SK-N-SH (cell line): ENCODE data around the gene FAM131A. TPM values are rescaled to one million over a fixed set of nuclear protein-coding genes. Genes with fewer than 3 reads are reported as not detected.

ENCODE experiments used
- CTCF ChIA-PET: fragments of 300-600, 350-600 bp; formaldehyde crosslinking; extraction: SDS; loops from one replicate; lab custom pipeline; 2021; lab: Yijun Ruan, JAX
- POLR2A ChIA-PET: fragments of 350-600 bp; sonication (Branson Sonifier 250); formaldehyde crosslinking; extraction: SDS; loops from one replicate; lab custom pipeline; 2020; ENCODE audit warnings: antibody characterized with exemption, inconsistent platforms; lab: Yijun Ruan, JAX
- DNase-seq: peaks from one replicate; pipeline ENCODE4 v3.0.0; 2012
- H2AFZ ChIP-seq: fragments of 200-600 bp; sonication (generic); 2 replicates; pipeline ENCODE4 v1.8.1; 2016; ENCODE audit warnings: antibody characterized with exemption, mild to moderate bottlenecking, low read depth
- H3F3A ChIP-seq: fragments of 200-600 bp; sonication (generic); replicated peaks from 2 replicates; pipeline ENCODE3; 2016; ENCODE audit warnings: antibody characterized with exemption, mild to moderate bottlenecking; ENCODE audit not compliant: insufficient read depth
- H3K27ac ChIP-seq, 2 experiments: fragments of 200-500 bp in 1 of 2; fragments of 200-600 bp in 1 of 2; sonication (Bioruptor generic) in 1 of 2; sonication (generic), shearing (Covaris generic) in 1 of 2; 2 replicates each; pipeline versions ENCODE4 v1.5.1 to v1.6.1; 2014 to 2016; ENCODE audit warnings: low read depth in 2 of 2, inconsistent platforms in 1 of 2, low read length in 1 of 2, mild to moderate bottlenecking in 1 of 2, mixed read lengths in 1 of 2
- H3K27me3 ChIP-seq: fragments of 200-600 bp; sonication (generic), shearing (Covaris generic); 2 replicates; pipeline ENCODE4 v1.6.1; 2016; ENCODE audit warnings: mixed run types; ENCODE audit not compliant: insufficient read depth
- H3K36me3 ChIP-seq, 2 experiments: fragments of 200-500 bp in 1 of 2; fragments of 200-600 bp in 1 of 2; sonication (Bioruptor generic) in 1 of 2; sonication (generic) in 1 of 2; replicated peaks in 1 of 2; 2 replicates each; pipeline versions ENCODE3 to v1.5.1; 2014 to 2016; ENCODE audit warnings: low read length in 1 of 2, mild to moderate bottlenecking in 1 of 2; ENCODE audit not compliant: insufficient read depth in 2 of 2, control insufficient read depth in 1 of 2
- H3K4me1 ChIP-seq, 2 experiments: fragments of 200-500 bp in 1 of 2; fragments of 200-600 bp in 1 of 2; sonication (Bioruptor generic) in 1 of 2; sonication (generic), shearing (Covaris generic) in 1 of 2; 2 replicates each; pipeline versions ENCODE4 v1.5.1 to v1.6.1; 2014 to 2016; ENCODE audit warnings: low read depth in 1 of 2, low read length in 1 of 2, mixed run types in 1 of 2; ENCODE audit not compliant: insufficient read depth in 2 of 2, control insufficient read depth in 1 of 2
- H3K4me2 ChIP-seq: fragments of 200-600 bp; sonication (generic), shearing (Covaris generic); 2 replicates; pipeline ENCODE4 v1.6.1; 2017; ENCODE audit warnings: mixed run types
- H3K4me3 ChIP-seq, 2 experiments: fragments of 200-500 bp in 1 of 2; fragments of 200-600 bp in 1 of 2; sonication (Bioruptor generic) in 1 of 2; sonication (generic), shearing (Covaris generic) in 1 of 2; 2 replicates each; pipeline versions ENCODE4 v1.5.1 to v1.8.1; 2014 to 2016; ENCODE audit warnings: low read depth in 2 of 2, inconsistent platforms in 1 of 2, low read length in 1 of 2, mild to moderate bottlenecking in 1 of 2, mixed read lengths in 1 of 2, moderate library complexity in 1 of 2
- H3K79me2 ChIP-seq: fragments of 200-600 bp; sonication (generic); 2 replicates; pipeline ENCODE4 v1.8.1; 2017; ENCODE audit warnings: mild to moderate bottlenecking; ENCODE audit not compliant: insufficient read depth
- H3K9ac ChIP-seq: fragments of 200-600 bp; sonication (generic); 2 replicates; pipeline ENCODE4 v1.6.1; 2017; ENCODE audit warnings: mixed run types
- H3K9me2 ChIP-seq: fragments of 200-600 bp; sonication (generic); 2 replicates; pipeline ENCODE4 v1.6.1; 2017; ENCODE audit warnings: mixed run types
- H3K9me3 ChIP-seq: fragments of 200-600 bp; sonication (generic); 2 replicates; pipeline ENCODE4 v1.6.1; 2017; ENCODE audit warnings: mixed run types, mild to moderate bottlenecking, moderate library complexity
- H4K20me1 ChIP-seq: fragments of 200-600 bp; sonication (generic); 2 replicates; pipeline ENCODE4 v1.6.1; 2017; ENCODE audit warnings: mild to moderate bottlenecking, mixed run types; ENCODE audit not compliant: insufficient read depth
- CHD2 ChIP-seq: fragments of 150-350 bp; IDR thresholded peaks from 2 replicates; pipeline ENCODE4 v1.6.1; 2018; ENCODE audit warnings: low read length; ENCODE audit not compliant: partially characterized antibody
- CTCF ChIP-seq: fragments of 200-600 bp; sonication (generic); IDR thresholded peaks from 2 replicates; pipeline ENCODE4 v1.6.1; 2017; ENCODE audit warnings: antibody characterized with exemption, mild to moderate bottlenecking, moderate library complexity
- ELF1 ChIP-seq: IDR thresholded peaks from 2 replicates; pipeline ENCODE4 v1.4.0; 2012
- FOXM1 ChIP-seq: IDR thresholded peaks from 2 replicates; pipeline ENCODE4 v1.4.0; 2012; ENCODE audit warnings: low read depth, mild to moderate bottlenecking
- GATA2 ChIP-seq: sonication (generic); formaldehyde crosslinking; IDR thresholded peaks from 2 replicates; pipeline ENCODE4 v1.5.0; 2020; ENCODE audit warnings: mild to moderate bottlenecking, missing genetic modification reagents
- JUND ChIP-seq: IDR thresholded peaks from 2 replicates; pipeline ENCODE4 v1.4.0; 2012
- MAX ChIP-seq: IDR thresholded peaks from 2 replicates; pipeline ENCODE4 v1.4.0; 2012; ENCODE audit warnings: low read depth
- MEF2A ChIP-seq: IDR thresholded peaks from 2 replicates; pipeline ENCODE4 v1.4.0; 2012; ENCODE audit warnings: low read depth, borderline replicate concordance
- MXI1 ChIP-seq: IDR thresholded peaks from 2 replicates; pipeline ENCODE4 v1.6.1; 2012; ENCODE audit warnings: mild to moderate bottlenecking, low read depth, low read length, improper control_type of control experiment
- NRF1 ChIP-seq: IDR thresholded peaks from 2 replicates; pipeline ENCODE4 v1.6.1; 2012; ENCODE audit warnings: low read depth, mild to moderate bottlenecking, low read length
- POLR2AphosphoS5 ChIP-seq: IDR thresholded peaks from 2 replicates; pipeline ENCODE4 v1.6.1; 2012; ENCODE audit warnings: low read depth, low read length
- RAD21 ChIP-seq: IDR thresholded peaks from 2 replicates; pipeline ENCODE4 v1.6.1; 2012; ENCODE audit warnings: mild to moderate bottlenecking, low read length
- RCOR1 ChIP-seq: fragments of 150-350 bp; IDR thresholded peaks from 2 replicates; pipeline ENCODE4 v1.6.1; 2017; ENCODE audit warnings: antibody characterized with exemption, low read length
- RXRA ChIP-seq: IDR thresholded peaks from 2 replicates; pipeline ENCODE4 v1.4.0; 2012; ENCODE audit warnings: low read depth, mild to moderate bottlenecking, borderline replicate concordance
- SIN3A ChIP-seq: IDR thresholded peaks from 2 replicates; pipeline ENCODE4 v1.6.1; 2012; ENCODE audit warnings: low read depth, mild to moderate bottlenecking, low read length, moderate library complexity, borderline replicate concordance
- TAF1 ChIP-seq: IDR thresholded peaks from 2 replicates; pipeline ENCODE4 v1.6.1; 2012; ENCODE audit warnings: low read depth, mild to moderate bottlenecking, low read length, moderate library complexity, borderline replicate concordance
- TCF12 ChIP-seq: IDR thresholded peaks from 2 replicates; pipeline ENCODE4 v1.4.0; 2012
- TEAD4 ChIP-seq: IDR thresholded peaks from 2 replicates; pipeline ENCODE4 v1.4.0; 2012; ENCODE audit warnings: mild to moderate bottlenecking, borderline replicate concordance; ENCODE audit not compliant: insufficient read depth
- YY1 ChIP-seq: IDR thresholded peaks from 2 replicates; pipeline ENCODE4 v1.4.0; 2012; ENCODE audit warnings: low read depth, mild to moderate bottlenecking
- ZBTB33 ChIP-seq: IDR thresholded peaks from 2 replicates; pipeline ENCODE4 v1.4.0; 2012; ENCODE audit warnings: low read depth, borderline replicate concordance
- WGBS: methylation state at CpG from one replicate; pipeline ENCODE4 v1.1.6; 2017; ENCODE audit warnings: low lambda C conversion rate; 5-methylcytosine and 5-hydroxymethylcytosine counted together
- polyA plus RNA-seq, 3 experiments: library from polyadenylated mRNA; depleted of rRNA; stranded (reverse); fragments of >200 nt; gene quantifications; 2 replicates each; pipeline ENCODE4 v1.2.3, GENCODE V29; 2012
- TF ChIP-seq, protein P1 (sequence below): IDR thresholded peaks from 2 replicates; pipeline ENCODE4; 2012

The FAM131A gene
- polyA plus RNA-seq, 1 of the 3 experiments (the other 2 are of a cell fraction): 31.6 TPM

GRCh38 chr3:184314363-184314699, 23.1 kb upstream of the FAM131A start, which contains the start of gene EIF4G1 (continued):
- TF ChIP-seq ZBTB33 (no peak), TAF1 (peak; percentile 91), CTCF (no peak)
- TF ChIP-seq, all 33 proteins: peak for 10

DNA sequence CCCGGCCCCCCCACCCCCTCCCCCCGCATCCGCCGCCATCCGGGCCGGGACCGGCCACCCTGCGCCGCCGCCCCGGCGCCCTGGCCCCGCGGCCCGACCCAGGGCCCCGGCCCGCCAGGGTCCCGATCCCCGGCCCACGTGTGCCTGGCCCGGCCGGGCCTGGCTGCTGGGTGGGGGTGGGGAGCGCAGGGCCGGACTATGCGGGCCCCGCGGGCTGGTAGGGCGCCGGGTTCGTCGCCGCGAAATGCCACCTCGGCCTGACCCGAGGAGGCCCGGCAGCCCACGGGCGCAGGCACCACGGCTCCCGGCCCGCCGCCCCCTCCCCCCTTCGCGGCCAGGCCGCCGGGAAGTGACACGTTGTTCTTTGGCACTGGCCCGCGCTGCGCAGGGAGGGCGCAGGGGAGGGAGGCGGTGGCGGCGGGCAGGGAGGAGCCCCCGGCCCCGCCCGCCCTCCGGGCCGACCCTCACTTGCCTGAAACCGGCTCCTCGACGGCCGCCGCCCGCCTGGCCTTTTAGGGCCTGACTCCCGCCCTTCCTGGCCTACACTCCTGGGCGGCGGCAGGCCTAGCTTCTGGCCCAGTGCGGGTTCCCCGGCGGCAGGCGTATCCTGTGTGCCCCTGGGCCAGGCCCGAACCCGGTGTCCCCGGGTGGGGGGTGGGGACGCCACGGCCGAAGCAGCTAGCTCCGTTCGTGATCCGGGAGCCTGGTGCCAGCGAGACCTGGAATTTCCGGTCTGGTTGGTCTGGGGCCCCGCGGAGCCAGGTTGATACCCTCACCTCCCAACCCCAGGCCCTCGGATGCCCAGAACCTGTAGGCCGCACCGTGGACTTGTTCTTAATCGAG, 22.5 kb upstream of the FAM131A start:
- H4K20me1 ChIP-seq: peaks cover 42% of the 10 kb centered on the region
- H3F3A ChIP-seq: peaks cover 50% of the 10 kb centered on the region
- H3K27ac ChIP-seq: peak overlapping the region; percentile 86 to 89
- no peaks in the 10 kb centered on the region for H3K9me2 ChIP-seq
- ChIA-PET POLR2A (interaction anchor here (2.2 kb wide), 1 partner anchor 23 kb away, joined by 8 read pairs; the partner anchor contains the start of gene FAM131A), CTCF (interaction anchor here (1.0 kb wide), 1 partner anchor 65 kb away, joined by 3 read pairs; the partner anchor contains the start of gene EEF1AKMT4)
- H3K36me3 ChIP-seq: peaks cover 11 to 12% of the 10 kb centered on the region in 2 experiments
- H3K27me3 ChIP-seq: no peaks in the 10 kb centered on the region
- DNase-seq: peak; percentile 87
- no peak overlapping the region for H2AFZ ChIP-seq
- peak overlapping the region; percentile 94 for H3K9ac ChIP-seq
- H3K9me3 ChIP-seq: no peaks in the 10 kb centered on the region
- H3K4me3 ChIP-seq: peak overlapping the region; percentile 64 to 70
- H3K79me2 ChIP-seq: peaks cover 53% of the 10 kb centered on the region
- H3K4me1 ChIP-seq: peaks cover 27 to 30% of the 10 kb centered on the region in 2 experiments; a peak in 3 of 4 replicates
- H3K4me2 ChIP-seq: peak overlapping the region; percentile 99
- WGBS: 4% methylated on average over 5 of the region's 89 CpGs
- TF ChIP-seq TCF12: no peak
- TF ChIP-seq FOXM1: no peak
- TF ChIP-seq RXRA: no peak
- no peak for TF ChIP-seq CHD2
- TF ChIP-seq TAF1: peak; percentile 54; the same call in 1 of the 2 replicates
- TF ChIP-seq ZBTB33: 0 out of 2 replicates have a peak, but pooled peaks have one; percentile 7
- TF ChIP-seq TEAD4: no peak
- TF ChIP-seq NRF1: peak; percentile 60
- TF ChIP-seq ELF1: no peak
- no peak for TF ChIP-seq POLR2AphosphoS5
- TF ChIP-seq YY1: peak; percentile 15; the same call in 1 of the 2 replicates
- no peak for TF ChIP-seq RAD21
- TF ChIP-seq SIN3A: 0 out of 2 replicates have a peak, but pooled peaks have one; percentile 45
- no peak for TF ChIP-seq CTCF
- TF ChIP-seq MXI1: no peak; the same call in 1 of the 2 replicates
- TF ChIP-seq, protein P1, sequence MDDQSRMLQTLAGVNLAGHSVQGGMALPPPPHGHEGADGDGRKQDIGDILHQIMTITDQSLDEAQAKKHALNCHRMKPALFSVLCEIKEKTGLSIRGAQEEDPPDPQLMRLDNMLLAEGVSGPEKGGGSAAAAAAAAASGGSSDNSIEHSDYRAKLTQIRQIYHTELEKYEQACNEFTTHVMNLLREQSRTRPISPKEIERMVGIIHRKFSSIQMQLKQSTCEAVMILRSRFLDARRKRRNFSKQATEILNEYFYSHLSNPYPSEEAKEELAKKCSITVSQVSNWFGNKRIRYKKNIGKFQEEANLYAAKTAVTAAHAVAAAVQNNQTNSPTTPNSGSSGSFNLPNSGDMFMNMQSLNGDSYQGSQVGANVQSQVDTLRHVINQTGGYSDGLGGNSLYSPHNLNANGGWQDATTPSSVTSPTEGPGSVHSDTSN: no peak
- peak; percentile 3; the same call in 1 of the 2 replicates for TF ChIP-seq MAX
- no peak for TF ChIP-seq GATA2 (CRISPR knock-in tag)
- no peak for TF ChIP-seq RCOR1
- no peak for TF ChIP-seq JUND
- TF ChIP-seq MEF2A: no peak
